GM18858 (cell line): ENCODE results near the gene COMMD1.
"Not testable (repeated sequence)": the region's sequence is repeated elsewhere in the genome, so short reads cannot be mapped to it uniquely, and the experiment has no call there.

Experiments used
- ATAC-seq: cut with Tn5 transposase; IDR thresholded peaks from one replicate; pipeline ENCODE4 v1.9.1; 2021; ENCODE audit not compliant: unreplicated experiment

The COMMD1 gene

GRCh38 chr2:61905372-61906185 is at the start of gene COMMD1:
Gene COMMD1, plus strand, starts transcription at chr2:61905674. Its CDS starts 5 bp downstream, at chr2:61905679.
- ATAC-seq = peak; percentile 97

- ATAC-seq = no peak
Observed at GRCh38 chr2:61857224-61857623, 48.2 kb upstream of the COMMD1 start.

- no peak for ATAC-seq
Observed at GRCh38 chr2:61862085-61862484, 43.4 kb upstream of the COMMD1 start.

GRCh38 chr2:61866482-61867089 is 38.9 kb upstream of the COMMD1 start:
- ATAC-seq = not testable (repeated sequence)

GRCh38 chr2:61876400-61876799 is 29.1 kb upstream of the COMMD1 start:
- ATAC-seq = no peak

GRCh38 chr2:61877571-61878245 is 27.8 kb upstream of the COMMD1 start:
- ATAC-seq = no peak

- ATAC-seq = no peak
Observed at GRCh38 chr2:61878761-61879160, 26.7 kb upstream of the COMMD1 start.

- not testable (repeated sequence) for ATAC-seq
Observed at GRCh38 chr2:61879351-61879750, 26.1 kb upstream of the COMMD1 start.

- ATAC-seq = no peak
Observed at GRCh38 chr2:61882850-61883249, 22.6 kb upstream of the COMMD1 start.

GRCh38 chr2:61885896-61886603 is 19.4 kb upstream of the COMMD1 start:
- no peak for ATAC-seq

GRCh38 chr2:61887717-61888266 is 17.7 kb upstream of the COMMD1 start:
- no peak for ATAC-seq

GRCh38 chr2:61888267-61889055 is 17.0 kb upstream of the COMMD1 start, which contains the start of gene CCT4:
Gene CCT4, minus strand, starts transcription at chr2:61888656. Its CDS starts 149 bp downstream, at chr2:61888507.
- ATAC-seq = peak; percentile 57

GRCh38 chr2:61898810-61899209 is 6.7 kb upstream of the COMMD1 start:
- ATAC-seq = no peak

- no peak for ATAC-seq
Observed at GRCh38 chr2:61900281-61900680, 5.2 kb upstream of the COMMD1 start.

- ATAC-seq = no peak
Observed at GRCh38 chr2:61906186-61906470, 654 bp downstream of the COMMD1 start.

GRCh38 chr2:61909116-61909515 is 3.6 kb downstream of the COMMD1 start:
- ATAC-seq = no peak

GRCh38 chr2:61910603-61911002 is 5.1 kb downstream of the COMMD1 start:
- ATAC-seq = no peak

- ATAC-seq = no peak
Observed at GRCh38 chr2:61911510-61911909, 6.0 kb downstream of the COMMD1 start.

- not testable (repeated sequence) for ATAC-seq
Observed at GRCh38 chr2:61914794-61915193, 9.3 kb downstream of the COMMD1 start.

GRCh38 chr2:61920548-61920947 is 15.1 kb downstream of the COMMD1 start:
- ATAC-seq = no peak
